HG03196 (cell line): ENCODE data around the gene PADI2.

Experiments
- ATAC-seq: cut with Tn5 transposase; IDR thresholded peaks from one replicate; pipeline ENCODE4 v1.9.1; 2021; ENCODE audit not compliant: unreplicated experiment

The PADI2 gene

GRCh38 chr1:17024721-17025120, 94.5 kb downstream of the PADI2 start:
- ATAC-seq = no peak

- no peak for ATAC-seq
Observed at GRCh38 chr1:17023573-17023972, 95.7 kb downstream of the PADI2 start.

- ATAC-seq = no peak
Observed at GRCh38 chr1:17023102-17023501, 96.1 kb downstream of the PADI2 start.

- ATAC-seq = no peak
Observed at GRCh38 chr1:17021896-17022295, 97.4 kb downstream of the PADI2 start.

GRCh38 chr1:17020502-17020901, 98.7 kb downstream of the PADI2 start:
- ATAC-seq = no peak

- ATAC-seq = no peak
Observed at GRCh38 chr1:17018849-17019248, 100.4 kb downstream of the PADI2 start.

- no peak for ATAC-seq
Observed at GRCh38 chr1:17017435-17017834, 101.8 kb downstream of the PADI2 start.
